KOPT-K1 (cell line): ENCODE measurements around the gene DDX46.
A peak's percentile ranks its signal among the peaks of the same experiment; 100 is the strongest.
"Not testable (repeated sequence)": the region's sequence is repeated elsewhere in the genome, so short reads cannot be mapped to it uniquely, and the experiment has no call there.

Experiments used
- H3K27ac ChIP-seq: fragments of 200-600 bp; sonication (generic); 2 replicates; pipeline ENCODE4 v1.5.1; 2016; ENCODE audit warnings: antibody characterized with exemption, mild to moderate bottlenecking, low read depth, low read length; ENCODE audit not compliant: poor library complexity, severe bottlenecking
- H3K36me3 ChIP-seq: fragments of 200-600 bp; sonication (generic); 2 replicates; pipeline ENCODE4 v1.5.1; 2017; ENCODE audit warnings: antibody characterized with exemption, mild to moderate bottlenecking, low read length, moderate library complexity; ENCODE audit not compliant: insufficient read depth
- H3K9me3 ChIP-seq: fragments of 200-600 bp; sonication (generic); 2 replicates; pipeline ENCODE4 v1.5.1; 2017; ENCODE audit warnings: antibody characterized with exemption, low read length, mild to moderate bottlenecking; ENCODE audit not compliant: insufficient read depth, poor library complexity, severe bottlenecking

The DDX46 gene

DNA sequence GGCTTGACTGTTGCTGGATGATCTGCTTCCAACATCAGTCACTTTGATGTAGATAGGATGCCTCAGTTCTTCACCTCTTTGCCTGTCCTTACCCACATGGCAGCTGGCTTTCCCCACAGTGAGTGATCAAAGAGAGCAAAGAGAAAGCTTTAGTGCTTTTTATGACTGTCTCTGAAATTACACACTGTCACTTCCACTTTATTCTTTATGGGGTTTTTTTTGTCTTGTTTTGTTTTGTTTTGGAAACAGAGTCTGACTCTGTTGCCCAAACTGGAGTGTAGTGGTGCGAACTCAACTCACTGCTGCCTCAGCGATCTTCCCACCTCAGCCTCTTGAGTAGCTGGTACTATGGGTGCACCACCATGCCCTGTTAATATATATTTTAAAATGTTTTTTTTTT, 54.8 kb downstream of the DDX46 start:
- Histone ChIP-seq H3K27ac (no peak overlapping the region), H3K36me3 (peaks cover 100% of the 10 kb centered on the region), H3K9me3 (no peaks in the 10 kb centered on the region)

DNA sequence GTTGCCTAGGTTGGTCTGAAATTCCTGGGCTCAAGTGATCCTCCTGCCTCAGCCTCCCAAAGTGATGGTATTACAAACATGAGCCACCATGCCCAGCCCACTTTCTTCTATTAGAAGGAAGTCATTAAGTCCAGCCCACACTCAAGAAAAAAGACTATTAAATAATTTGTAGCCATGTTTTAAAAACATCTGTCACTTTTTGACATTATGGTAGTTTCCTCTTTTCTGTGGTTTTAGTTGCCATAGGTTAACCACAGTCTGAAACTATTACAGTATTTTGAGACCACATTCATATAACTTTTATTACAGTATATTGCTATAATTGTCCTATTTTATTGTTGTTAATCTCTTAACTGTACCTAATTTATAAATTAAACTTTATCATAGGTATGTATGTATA, 55.2 kb downstream of the DDX46 start:
- peaks cover 100% of the 10 kb centered on the region for H3K36me3 ChIP-seq
- no peaks in the 10 kb centered on the region for H3K9me3 ChIP-seq
- no peak overlapping the region for H3K27ac ChIP-seq

- Histone ChIP-seq H3K9me3 (no peaks in the 10 kb centered on the region), H3K36me3 (peaks cover 100% of the 10 kb centered on the region), H3K27ac (no peak overlapping the region)
These were observed 58.4 kb downstream of the DDX46 start for GRCh38 chr5:134817006-134817405.

GRCh38 chr5:134818776-134819175, 60.2 kb downstream of the DDX46 start:
- Histone ChIP-seq H3K27ac (no peak overlapping the region), H3K9me3 (no peaks in the 10 kb centered on the region), H3K36me3 (peaks cover 100% of the 10 kb centered on the region)

- H3K27ac ChIP-seq, result no peak overlapping the region
- peaks cover 100% of the 10 kb centered on the region for H3K36me3 ChIP-seq
These were observed 60.9 kb downstream of the DDX46 start for GRCh38 chr5:134819407-134819963.

DNA sequence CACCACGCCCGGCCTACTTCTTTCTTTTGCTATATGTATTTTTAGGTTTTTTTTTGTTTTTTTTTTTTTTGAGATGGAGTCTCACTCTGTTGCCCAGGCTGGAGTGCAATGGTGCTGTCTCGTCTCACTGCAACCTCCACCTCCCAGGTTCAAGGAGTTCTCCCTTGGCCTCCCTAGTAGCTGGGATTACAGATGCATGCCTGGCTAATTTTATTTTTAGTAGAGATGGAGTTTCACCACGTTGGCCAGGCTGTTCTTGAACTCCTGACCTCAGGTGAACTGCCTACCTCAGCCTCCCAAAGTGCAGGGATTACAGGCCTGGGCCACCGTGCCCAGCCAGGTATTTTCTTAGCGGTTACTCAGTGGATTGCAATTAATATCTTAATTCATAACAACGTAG, 63.3 kb downstream of the DDX46 start:
- H3K9me3 ChIP-seq, result no peaks in the 10 kb centered on the region
- no peak overlapping the region for H3K27ac ChIP-seq
- H3K36me3 ChIP-seq, result peaks cover 100% of the 10 kb centered on the region

More at GRCh38 chr5:134819407-134819963, 60.9 kb downstream of the DDX46 start:
- H3K9me3 ChIP-seq, result no peaks in the 10 kb centered on the region

- Histone ChIP-seq H3K9me3 (no peaks in the 10 kb centered on the region), H3K36me3 (peaks cover 100% of the 10 kb centered on the region), H3K27ac (no peak overlapping the region)
These were observed 66.1 kb downstream of the DDX46 start for GRCh38 chr5:134824681-134825080.

- no peak overlapping the region for H3K27ac ChIP-seq
- H3K9me3 ChIP-seq, result no peaks in the 10 kb centered on the region
- peaks cover 99% of the 10 kb centered on the region for H3K36me3 ChIP-seq
These were observed 66.6 kb downstream of the DDX46 start for GRCh38 chr5:134825212-134825611.

DNA sequence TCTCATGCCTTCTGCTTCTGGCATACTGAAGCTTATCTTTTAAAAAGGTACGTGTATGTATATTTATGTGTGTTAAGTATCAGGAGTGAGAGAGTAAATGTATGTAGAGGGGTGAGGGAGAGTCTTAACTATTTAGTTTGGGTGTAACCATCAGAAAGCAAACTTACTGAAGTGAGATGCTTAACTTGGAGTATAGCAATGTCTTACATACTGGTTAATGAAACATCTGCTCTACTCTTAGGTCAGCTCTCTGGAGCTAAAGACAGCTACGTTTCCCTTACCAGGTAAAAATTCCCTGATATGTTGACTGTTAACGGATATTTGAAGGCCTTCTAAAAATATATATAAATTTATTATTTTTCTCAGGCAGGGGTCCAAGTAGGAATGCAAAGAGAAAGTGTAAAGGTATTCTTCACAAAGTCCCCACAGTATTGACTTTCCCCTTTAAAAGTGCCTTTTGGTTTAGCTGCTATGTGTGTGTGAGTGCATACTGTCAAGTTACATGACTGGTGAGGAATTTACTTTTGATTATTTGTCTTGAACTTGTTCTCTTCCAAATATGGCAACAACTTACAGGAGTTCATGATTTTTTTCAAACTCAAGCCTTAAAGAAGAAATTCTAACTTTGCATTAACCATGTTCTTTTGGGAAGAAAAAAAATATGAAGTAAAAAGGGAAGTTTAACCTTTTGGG, 74.9 kb downstream of the DDX46 start:
- Histone ChIP-seq H3K9me3 (no peaks in the 10 kb centered on the region), H3K36me3 (peaks cover 94% of the 10 kb centered on the region), H3K27ac (no peak overlapping the region)

DNA sequence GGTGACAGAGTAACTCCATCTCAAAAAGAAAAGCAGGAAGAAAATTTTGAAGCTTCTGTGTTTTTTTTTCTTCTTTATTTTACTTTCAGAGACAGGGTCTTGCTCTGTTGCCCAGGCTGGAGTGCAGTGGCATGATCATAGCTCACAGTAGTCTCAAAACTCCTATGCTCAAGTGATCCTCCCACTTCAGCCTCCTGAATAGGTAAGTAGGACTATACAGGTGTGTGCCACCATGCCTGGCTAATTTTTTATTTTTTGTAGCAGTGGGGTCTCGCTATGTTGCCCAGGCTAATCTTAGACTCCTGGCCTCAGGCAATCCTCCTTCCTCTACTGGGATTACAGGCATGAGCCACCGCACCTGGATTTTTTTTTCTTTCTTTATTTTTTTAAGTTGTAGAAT, 77.0 kb downstream of the DDX46 start:
- Histone ChIP-seq H3K36me3 (peaks cover 96% of the 10 kb centered on the region), H3K9me3 (no peaks in the 10 kb centered on the region), H3K27ac (no peak overlapping the region)

DNA sequence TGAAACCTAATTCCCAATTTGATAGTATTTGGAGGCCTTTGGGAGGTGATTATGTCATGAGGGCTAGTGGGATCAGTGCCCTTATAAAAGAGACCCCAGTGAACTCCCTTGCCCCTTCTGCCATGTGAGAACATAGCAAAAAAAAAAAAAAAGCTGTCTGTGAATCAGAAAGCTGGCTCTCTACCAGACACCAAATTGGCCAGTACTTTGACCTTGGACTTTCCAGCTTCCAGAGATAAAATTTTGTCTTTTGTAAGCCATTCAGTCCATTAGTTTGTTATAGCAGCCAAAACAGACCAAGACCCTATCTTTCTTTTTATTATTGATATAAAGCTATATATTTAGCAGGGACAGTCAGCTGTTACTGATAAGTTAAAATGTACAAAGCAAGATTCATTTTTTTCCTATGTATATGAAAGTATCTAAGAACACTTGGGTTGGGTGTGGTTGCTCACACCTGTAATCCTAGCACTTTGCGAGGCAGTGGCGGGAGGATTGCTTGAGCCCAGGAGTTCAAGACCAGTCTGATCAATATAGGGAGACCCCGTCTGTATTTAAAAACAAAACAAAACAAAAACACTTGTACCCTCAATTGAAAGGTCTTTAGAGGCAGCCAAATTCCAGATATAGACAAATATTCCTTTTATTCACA, 79.1 kb downstream of the DDX46 start:
- Histone ChIP-seq H3K27ac (no peak overlapping the region), H3K9me3 (no peaks in the 10 kb centered on the region), H3K36me3 (peaks cover 81% of the 10 kb centered on the region)

DNA sequence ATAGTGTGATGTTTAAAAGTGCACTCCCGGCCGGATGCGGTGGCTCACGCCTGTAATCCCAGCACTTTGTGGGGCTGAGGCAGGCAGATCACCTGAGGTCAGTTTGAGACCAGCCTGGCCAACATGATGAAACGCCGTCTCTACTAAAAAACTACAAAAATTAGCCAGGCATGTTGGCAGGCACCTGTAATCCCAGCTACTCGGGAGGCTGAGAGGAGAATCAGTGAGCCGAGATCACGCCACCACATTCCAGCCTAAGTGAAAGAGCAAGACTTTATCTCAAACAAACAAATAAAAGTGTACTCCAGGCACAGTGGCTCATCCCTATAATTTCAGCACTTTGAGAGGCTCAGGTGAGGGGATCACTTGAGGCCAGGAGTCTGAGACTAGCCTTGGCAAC, 79.8 kb downstream of the DDX46 start:
- H3K27ac ChIP-seq, H3K9me3 ChIP-seq: not testable (repeated sequence)
- peaks cover 74% of the 10 kb centered on the region for H3K36me3 ChIP-seq

DNA sequence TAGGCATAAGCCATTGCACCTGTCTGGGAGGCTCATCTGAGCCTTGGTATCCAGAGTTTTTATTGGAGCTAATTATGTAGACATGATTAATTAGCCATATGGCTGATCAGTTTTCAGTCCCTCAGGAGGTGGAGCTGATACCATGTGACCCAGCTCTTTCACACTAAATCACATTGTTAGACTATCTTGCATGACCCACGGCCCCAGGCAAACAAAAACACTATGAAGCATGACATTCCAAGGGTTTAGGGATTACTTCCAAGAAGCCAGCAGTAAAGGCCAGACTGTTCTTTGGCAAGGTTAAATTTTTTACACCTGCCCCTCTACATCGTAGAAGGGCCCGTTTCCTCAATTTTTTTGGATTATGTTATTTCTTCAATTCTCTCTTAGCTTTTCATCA, 82.2 kb downstream of the DDX46 start:
- H3K9me3 ChIP-seq, result no peaks in the 10 kb centered on the region
- no peak overlapping the region for H3K27ac ChIP-seq
- H3K36me3 ChIP-seq, result peaks cover 56% of the 10 kb centered on the region

DNA sequence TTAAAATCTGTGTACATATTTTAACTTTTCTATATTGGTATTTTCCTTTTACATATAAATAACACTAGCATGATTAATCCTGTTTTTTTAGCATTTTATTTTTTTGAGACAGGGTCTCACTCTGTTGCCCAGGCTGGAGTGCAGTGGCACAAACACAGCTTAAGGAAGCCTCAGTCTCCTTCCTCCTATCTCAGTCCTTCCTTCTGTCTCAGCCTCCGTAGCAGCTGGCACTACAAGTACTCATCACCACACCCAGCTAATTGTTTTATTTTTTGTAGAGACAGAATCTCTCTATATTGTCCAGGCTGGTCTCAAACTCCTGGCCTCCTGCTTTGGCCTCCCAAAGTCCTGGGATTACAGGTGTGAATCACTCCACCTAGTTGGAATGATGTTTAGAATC, 85.7 kb downstream of the DDX46 start:
- H3K9me3 ChIP-seq, result no peaks in the 10 kb centered on the region
- no peak overlapping the region for H3K27ac ChIP-seq
- peaks cover 42% of the 10 kb centered on the region for H3K36me3 ChIP-seq

GRCh38 chr5:134845335-134845851, 86.8 kb downstream of the DDX46 start:
- Histone ChIP-seq H3K9me3 (no peaks in the 10 kb centered on the region), H3K27ac (peak overlapping the region; percentile 87), H3K36me3 (peaks cover 40% of the 10 kb centered on the region)
